ENCODE measurements around the gene NRXN2.

GRCh38 chr11:64660205-64660604, 62.8 kb downstream of the NRXN2 start:
- no peak for TF ChIP-seq TAF1 (IDR thresholded peaks at IDR 0.05; ENCODE audit: low read depth)
- TF ChIP-seq TEAD4 (IDR thresholded peaks at IDR 0.05): no peak

Data from Ishikawa (cell line).